ENCODE data around the gene PPP2R2B.

The PPP2R2B gene

GRCh38 chr5:146540414-146540813 lies 338.1 kb downstream of the PPP2R2B start:
- Histone ChIP-seq H3K27ac (no peak overlapping the region), H3K4me3 (no peak overlapping the region)

GRCh38 chr5:146539973-146540372 lies 338.6 kb downstream of the PPP2R2B start:
- H3K4me3 ChIP-seq, result no peak overlapping the region
- H3K27ac ChIP-seq, result no peak overlapping the region

- Histone ChIP-seq H3K4me3 (no peak overlapping the region), H3K27ac (no peak overlapping the region)
Observed at GRCh38 chr5:146538432-146538831, 340.1 kb downstream of the PPP2R2B start.

- H3K27ac ChIP-seq, result no peak overlapping the region
- H3K4me3 ChIP-seq, result no peak overlapping the region
Observed at GRCh38 chr5:146533882-146534281, 344.7 kb downstream of the PPP2R2B start.

GRCh38 chr5:146533260-146533857 lies 345.2 kb downstream of the PPP2R2B start:
- Histone ChIP-seq H3K27ac (no peak overlapping the region), H3K4me3 (no peak overlapping the region)
